GM18505 (cell line): ENCODE results near the gene KIRREL3.

ENCODE experiments used
- ATAC-seq: cut with Tn5 transposase; IDR thresholded peaks from one replicate; pipeline ENCODE4 v1.9.1; 2021; ENCODE audit not compliant: unreplicated experiment
- POLR2A ChIP-seq: IDR thresholded peaks from 4 replicates; pipeline ENCODE4 v1.6.1; 2011; ENCODE audit warnings: borderline replicate concordance; ENCODE audit not compliant: insufficient read depth, insufficient read length; ENCODE audit errors: extremely low read depth

KIRREL3 gene

GRCh38 chr11:126636911-126637794, 363.4 kb downstream of the KIRREL3 start:
- ATAC-seq, result no peak
- no peak for TF ChIP-seq POLR2A

- no peak for TF ChIP-seq POLR2A
- no peak for ATAC-seq
These were observed 365.1 kb downstream of the KIRREL3 start for GRCh38 chr11:126635511-126635910.

- no peak for TF ChIP-seq POLR2A
- ATAC-seq, result no peak
These were observed 365.6 kb downstream of the KIRREL3 start for GRCh38 chr11:126634963-126635362.

- ATAC-seq, result no peak
- no peak for TF ChIP-seq POLR2A
These were observed 367.2 kb downstream of the KIRREL3 start for GRCh38 chr11:126633330-126633729.

- no peak for TF ChIP-seq POLR2A
- ATAC-seq, result no peak
These were observed 369.4 kb downstream of the KIRREL3 start for GRCh38 chr11:126630893-126631798.

- no peak for TF ChIP-seq POLR2A
- no peak for ATAC-seq
These were observed 370.1 kb downstream of the KIRREL3 start for GRCh38 chr11:126630488-126630887.

GRCh38 chr11:126628790-126629621, 371.6 kb downstream of the KIRREL3 start:
- no peak for TF ChIP-seq POLR2A
- no peak for ATAC-seq

GRCh38 chr11:126628450-126628789, 372.1 kb downstream of the KIRREL3 start:
- TF ChIP-seq POLR2A, result no peak

GRCh38 chr11:126627421-126627820, 373.1 kb downstream of the KIRREL3 start:
- ATAC-seq, result no peak
- no peak for TF ChIP-seq POLR2A

More at GRCh38 chr11:126628450-126628789, 372.1 kb downstream of the KIRREL3 start:
- no peak for ATAC-seq

GRCh38 chr11:126624506-126624905, 376.1 kb downstream of the KIRREL3 start:
- ATAC-seq, result no peak
- TF ChIP-seq POLR2A, result no peak

GRCh38 chr11:126619516-126619915, 381.1 kb downstream of the KIRREL3 start:
- TF ChIP-seq POLR2A, result no peak

GRCh38 chr11:126615845-126616244, 384.7 kb downstream of the KIRREL3 start:
- TF ChIP-seq POLR2A, result no peak
- ATAC-seq, result no peak

More at GRCh38 chr11:126619516-126619915, 381.1 kb downstream of the KIRREL3 start:
- ATAC-seq, result no peak

GRCh38 chr11:126613272-126613671, 387.3 kb downstream of the KIRREL3 start:
- no peak for ATAC-seq
- no peak for TF ChIP-seq POLR2A
